GM12801 (cell line): ENCODE data around the gene MXI1.

Source experiments
- TF ChIP-seq, protein P1 (sequence below): IDR thresholded peaks from one replicate; pipeline ENCODE4 v1.5.1; 2011; ENCODE audit warnings: control low read depth; ENCODE audit not compliant: insufficient read length; ENCODE audit errors: extremely low read depth

MXI1 gene

GRCh38 chr10:110207011-110207804 is at the start of gene MXI1:
Gene MXI1 (plus strand): TSS chr10:110207605. CDS start chr10:110207809, 204 bp downstream.
- TF ChIP-seq, protein P1, sequence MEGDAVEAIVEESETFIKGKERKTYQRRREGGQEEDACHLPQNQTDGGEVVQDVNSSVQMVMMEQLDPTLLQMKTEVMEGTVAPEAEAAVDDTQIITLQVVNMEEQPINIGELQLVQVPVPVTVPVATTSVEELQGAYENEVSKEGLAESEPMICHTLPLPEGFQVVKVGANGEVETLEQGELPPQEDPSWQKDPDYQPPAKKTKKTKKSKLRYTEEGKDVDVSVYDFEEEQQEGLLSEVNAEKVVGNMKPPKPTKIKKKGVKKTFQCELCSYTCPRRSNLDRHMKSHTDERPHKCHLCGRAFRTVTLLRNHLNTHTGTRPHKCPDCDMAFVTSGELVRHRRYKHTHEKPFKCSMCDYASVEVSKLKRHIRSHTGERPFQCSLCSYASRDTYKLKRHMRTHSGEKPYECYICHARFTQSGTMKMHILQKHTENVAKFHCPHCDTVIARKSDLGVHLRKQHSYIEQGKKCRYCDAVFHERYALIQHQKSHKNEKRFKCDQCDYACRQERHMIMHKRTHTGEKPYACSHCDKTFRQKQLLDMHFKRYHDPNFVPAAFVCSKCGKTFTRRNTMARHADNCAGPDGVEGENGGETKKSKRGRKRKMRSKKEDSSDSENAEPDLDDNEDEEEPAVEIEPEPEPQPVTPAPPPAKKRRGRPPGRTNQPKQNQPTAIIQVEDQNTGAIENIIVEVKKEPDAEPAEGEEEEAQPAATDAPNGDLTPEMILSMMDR, result no peak

DNA sequence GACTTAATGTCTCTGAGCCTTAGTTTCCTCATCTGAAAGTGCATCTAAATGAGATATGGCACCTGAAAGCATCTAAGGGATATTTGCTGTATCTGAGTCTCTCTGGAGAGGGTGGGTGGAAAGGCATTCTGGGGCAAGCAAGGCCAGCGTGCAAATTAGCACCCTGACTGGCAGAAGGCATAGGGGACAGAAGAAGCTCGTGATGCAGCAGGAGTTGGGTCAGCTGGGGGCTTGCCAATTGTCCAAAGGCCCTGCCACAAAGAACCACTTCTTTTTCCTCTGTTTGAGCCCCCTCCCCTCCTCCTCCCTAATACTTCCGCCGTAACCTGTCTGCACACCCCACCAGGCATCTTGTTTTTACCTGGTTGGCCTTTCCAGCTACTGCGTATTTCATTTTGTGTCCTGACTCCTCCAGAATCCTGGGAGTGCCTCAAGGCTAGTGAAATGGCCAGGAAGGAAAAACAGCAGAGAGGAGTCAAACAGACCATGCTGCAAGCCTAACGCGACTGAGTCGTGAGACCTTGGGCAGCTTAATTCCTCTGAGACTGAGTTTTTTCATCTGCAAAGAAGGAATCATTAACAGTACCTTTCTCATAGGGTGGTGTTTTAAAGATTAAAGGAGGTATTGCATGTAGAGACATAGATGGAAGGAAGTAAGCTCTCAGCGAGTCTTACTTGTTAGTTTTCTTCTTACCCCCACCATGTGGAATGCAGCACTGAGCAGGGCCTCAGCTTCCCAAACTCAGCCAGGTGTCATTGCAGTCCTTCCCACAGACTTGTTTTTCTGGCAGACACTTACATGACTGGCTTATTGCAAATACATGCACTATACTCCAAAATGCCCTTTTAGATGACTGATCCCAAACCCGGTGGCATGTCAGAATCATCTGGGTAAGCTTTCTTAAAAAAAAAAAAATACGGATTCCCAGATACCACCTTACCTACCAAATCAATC is 49.1 kb upstream of the MXI1 start:
- TF ChIP-seq, protein P1, result no peak

DNA sequence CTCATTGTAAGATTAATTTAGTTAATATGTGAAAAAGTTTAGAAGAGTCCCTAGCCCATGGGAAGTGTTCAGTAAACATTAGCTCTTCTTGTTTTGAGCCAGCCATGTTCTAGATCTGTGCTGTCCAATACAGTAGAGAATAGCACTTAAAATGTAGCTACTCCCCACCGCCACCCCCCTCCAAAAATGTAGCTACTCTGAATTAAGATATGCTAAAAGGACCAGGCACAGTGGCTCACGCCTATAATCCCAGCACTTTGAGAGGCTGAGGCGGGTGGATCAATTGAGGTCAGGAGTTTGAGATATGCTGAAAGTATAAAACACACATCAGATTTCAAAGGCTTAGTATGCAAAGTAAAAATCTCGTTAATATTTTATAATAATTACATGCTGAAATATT is 47.3 kb upstream of the MXI1 start:
- TF ChIP-seq, protein P1, result no peak

DNA sequence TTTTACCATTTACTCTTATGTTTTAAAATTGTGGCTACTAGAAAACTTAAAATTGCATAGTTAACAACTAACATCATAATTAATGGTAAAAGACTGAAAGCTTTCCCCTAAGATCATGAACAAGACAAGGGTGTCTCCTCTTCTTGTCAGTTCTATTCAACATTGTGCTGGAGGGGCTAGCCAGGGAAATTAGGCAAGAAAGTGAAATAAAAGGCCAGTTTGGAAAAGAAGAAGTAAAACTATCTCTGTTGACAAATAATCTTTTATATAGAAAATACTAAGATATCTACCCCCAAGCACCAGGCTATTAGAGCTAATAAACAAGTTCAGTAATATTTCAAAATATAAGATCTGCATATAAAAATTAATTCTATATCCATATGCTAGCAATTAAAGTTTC is 46.9 kb upstream of the MXI1 start:
- TF ChIP-seq, protein P1, result no peak

DNA sequence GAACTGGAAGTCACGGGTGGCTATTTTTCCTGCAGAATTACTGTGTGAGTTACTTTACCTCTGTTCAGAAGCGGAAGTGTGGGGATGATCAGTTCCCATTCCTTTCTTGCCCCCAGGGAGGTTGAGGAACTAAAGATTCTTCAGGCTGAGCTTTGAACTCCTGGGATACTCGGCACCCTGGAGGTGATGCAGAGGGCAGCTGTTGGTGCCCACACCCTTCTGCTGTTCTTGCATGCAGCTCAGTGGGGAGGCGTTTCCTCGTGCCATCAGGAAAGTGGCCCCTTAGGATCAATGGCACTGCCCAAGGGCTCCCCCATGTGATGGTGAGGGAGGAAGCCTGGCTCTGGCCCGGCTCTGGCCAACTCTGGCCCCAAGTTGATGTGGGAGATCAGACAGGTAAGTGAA is 44.7 kb upstream of the MXI1 start:
- TF ChIP-seq, protein P1, result no peak

GRCh38 chr10:110163192-110163773 is 44.1 kb upstream of the MXI1 start:
- TF ChIP-seq, protein P1, result no peak

DNA sequence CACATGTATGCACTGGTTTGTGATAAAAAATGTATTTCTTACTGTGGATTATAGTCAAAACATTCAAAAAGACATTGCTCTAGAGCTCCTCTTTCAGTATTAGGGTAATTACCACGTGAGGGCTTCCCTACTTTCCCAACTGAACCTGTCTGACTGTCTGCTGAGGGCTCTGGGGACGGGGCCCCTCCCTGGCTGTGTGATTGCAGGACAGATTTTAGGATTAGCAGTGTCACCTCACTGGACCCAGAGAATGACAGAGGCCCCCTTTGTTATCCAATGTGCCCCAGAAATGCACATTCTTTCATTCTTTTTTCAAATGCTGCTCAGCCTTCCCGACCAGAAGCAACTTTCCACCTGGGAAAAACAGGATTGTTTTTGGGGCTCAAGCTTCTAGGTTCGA is 43.6 kb upstream of the MXI1 start:
- TF ChIP-seq, protein P1, result no peak
